ENCODE data around the gene BRPF1. TPM values are rescaled to one million over a fixed set of nuclear protein-coding genes. Genes with fewer than 3 reads are reported as not detected.

BRPF1 gene
- total and polyA plus RNA-seq, 2 donors (not counting 1 experiment from before 2014, with no cell fraction given), result 4.1 to 12.2 TPM

GRCh38 chr3:9762871-9763270 lies 31.3 kb downstream of the BRPF1 start:
- H4K20me1 ChIP-seq (ENCODE audit: control insufficient read depth, extremely low read depth, insufficient read depth, low read length), result no peaks in the 10 kb centered on the region
- H3K4me1 ChIP-seq (ENCODE audit: control insufficient read depth, extremely low read depth, insufficient read depth, low read length), result no peaks in the 10 kb centered on the region
- H3K9me3 ChIP-seq (ENCODE audit: control insufficient read depth, insufficient read depth, low read depth, low read length), result no peaks in the 10 kb centered on the region
- no peaks in the 10 kb centered on the region for H3K27me3 ChIP-seq (ENCODE audit: control insufficient read depth, insufficient read depth, low read length)
- no peaks in the 10 kb centered on the region for H3K79me2 ChIP-seq (ENCODE audit: control insufficient read depth, insufficient read depth, low read length)
- no peak for TF ChIP-seq CTCF (conservative IDR thresholded peaks at IDR 0.05 in 1 of 2, IDR thresholded peaks at IDR 0.05 in 1 of 2; ENCODE audit: low read depth in 1 of 2, low read length in 2 of 2)
- TF ChIP-seq EZH2 (IDR thresholded peaks at IDR 0.05; ENCODE audit: low read length, missing control alignments), result no peak
- no peak for DNase-seq (ENCODE audit: low read depth in 2 of 2)
- H2AFZ ChIP-seq (ENCODE audit: low read length), result no peak overlapping the region
- H3K4me3 ChIP-seq (replicated peaks in 1 of 4; ENCODE audit: control extremely low read depth in 1 of 4, insufficient read depth in 1 of 4, low read depth in 3 of 4, low read length in 4 of 4), result no peak overlapping the region
- H3K27ac ChIP-seq (ENCODE audit: insufficient read depth, low read length), result no peak overlapping the region
- peaks cover 2% of the 10 kb centered on the region for H3K36me3 ChIP-seq (ENCODE audit: control insufficient read depth, insufficient read depth, low read length)
- H3K4me2 ChIP-seq (ENCODE audit: extremely low read depth, insufficient read depth, low read length), result no peak overlapping the region
- no peak overlapping the region for H3K9ac ChIP-seq (ENCODE audit: insufficient read depth, low read length)

GRCh38 chr3:9765865-9766264 lies 34.3 kb downstream of the BRPF1 start:
- Histone ChIP-seq H4K20me1 (ENCODE audit: control insufficient read depth, extremely low read depth, insufficient read depth, low read length) (no peaks in the 10 kb centered on the region), H3K4me1 (ENCODE audit: control insufficient read depth, extremely low read depth, insufficient read depth, low read length) (peaks cover 10% of the 10 kb centered on the region), H3K9me3 (ENCODE audit: control insufficient read depth, insufficient read depth, low read depth, low read length) (no peaks in the 10 kb centered on the region), H2AFZ (ENCODE audit: low read length) (no peak overlapping the region), H3K4me2 (ENCODE audit: extremely low read depth, insufficient read depth, low read length) (no peak overlapping the region), H3K79me2 (ENCODE audit: control insufficient read depth, insufficient read depth, low read length) (peaks cover 8% of the 10 kb centered on the region), H3K4me3 (replicated peaks in 1 of 4; ENCODE audit: control extremely low read depth in 1 of 4, insufficient read depth in 1 of 4, low read depth in 3 of 4, low read length in 4 of 4) (no peak overlapping the region), H3K9ac (ENCODE audit: insufficient read depth, low read length) (no peak overlapping the region), H3K27ac (ENCODE audit: insufficient read depth, low read length) (no peak overlapping the region), H3K36me3 (ENCODE audit: control insufficient read depth, insufficient read depth, low read length) (no peaks in the 10 kb centered on the region), H3K27me3 (ENCODE audit: control insufficient read depth, insufficient read depth, low read length) (no peaks in the 10 kb centered on the region)
- no peak for TF ChIP-seq CTCF (conservative IDR thresholded peaks at IDR 0.05 in 1 of 2, IDR thresholded peaks at IDR 0.05 in 1 of 2; ENCODE audit: low read depth in 1 of 2, low read length in 2 of 2)
- TF ChIP-seq EZH2 (IDR thresholded peaks at IDR 0.05; ENCODE audit: low read length, missing control alignments), result no peak
- DNase-seq (ENCODE audit: low read depth in 2 of 2), result no peak

GRCh38 chr3:9767418-9767817 lies 35.9 kb downstream of the BRPF1 start:
- Histone ChIP-seq H3K79me2 (ENCODE audit: control insufficient read depth, insufficient read depth, low read length) (peaks cover 8% of the 10 kb centered on the region), H4K20me1 (ENCODE audit: control insufficient read depth, extremely low read depth, insufficient read depth, low read length) (no peaks in the 10 kb centered on the region), H3K4me3 (replicated peaks in 1 of 4; ENCODE audit: control extremely low read depth in 1 of 4, insufficient read depth in 1 of 4, low read depth in 3 of 4, low read length in 4 of 4) (peak overlapping the region in 1 of 4 experiments; percentile 11), H3K9ac (ENCODE audit: insufficient read depth, low read length) (no peak overlapping the region), H3K27me3 (ENCODE audit: control insufficient read depth, insufficient read depth, low read length) (no peaks in the 10 kb centered on the region), H2AFZ (ENCODE audit: low read length) (no peak overlapping the region), H3K9me3 (ENCODE audit: control insufficient read depth, insufficient read depth, low read depth, low read length) (no peaks in the 10 kb centered on the region), H3K36me3 (ENCODE audit: control insufficient read depth, insufficient read depth, low read length) (no peaks in the 10 kb centered on the region), H3K27ac (ENCODE audit: insufficient read depth, low read length) (no peak overlapping the region), H3K4me1 (ENCODE audit: control insufficient read depth, extremely low read depth, insufficient read depth, low read length) (peaks cover 10% of the 10 kb centered on the region), H3K4me2 (ENCODE audit: extremely low read depth, insufficient read depth, low read length) (no peak overlapping the region)
- no peak for DNase-seq (ENCODE audit: low read depth in 2 of 2)
- TF ChIP-seq CTCF (conservative IDR thresholded peaks at IDR 0.05 in 1 of 2, IDR thresholded peaks at IDR 0.05 in 1 of 2; ENCODE audit: low read depth in 1 of 2, low read length in 2 of 2) (no peak), EZH2 (IDR thresholded peaks at IDR 0.05; ENCODE audit: low read length, missing control alignments) (no peak)
